Gastroesophageal sphincter (tissue), 2 donors: ENCODE results near the gene MTA2.

ENCODE experiments used
- POLR2A ChIP-seq, 2 donors: fragments of 450-650 bp; IDR thresholded peaks; one replicate each; pipeline ENCODE4 v1.6.1; 2017; ENCODE audit warnings: antibody characterized with exemption in 2 of 2, mild to moderate bottlenecking in 2 of 2, moderate library complexity in 1 of 2
- POLR2AphosphoS5 ChIP-seq: sonication (generic); formaldehyde crosslinking; IDR thresholded peaks from one replicate; pipeline ENCODE4 v1.6.1; 2017; ENCODE audit warnings: antibody characterized with exemption

GRCh38 chr11:62547691-62548281 is 53.9 kb downstream of the MTA2 start:
- TF ChIP-seq POLR2A (IDR thresholded peaks at IDR 0.05), result peak; percentile 28 to 45
- peak; percentile 71 for TF ChIP-seq POLR2AphosphoS5
